Keratinocyte (primary cell): ENCODE results near the gene PCNX1. TPM values are rescaled to one million over a fixed set of nuclear protein-coding genes. Genes with fewer than 3 reads are reported as not detected.
A peak's percentile ranks its signal among the peaks of the same experiment; 100 is the strongest.

Experiments used
- DNase-seq: peaks from one replicate; pipeline ENCODE4 v3.0.0-alpha.2; 2011; ENCODE audit warnings: low read depth, missing footprints, low spot score
- FAIRE-seq: peaks from 2 replicates; lab custom pipeline; 2011; peaks lifted over from hg19 to GRCh38; lab: Jason Lieb, UNC
- H2AFZ ChIP-seq: 2 replicates; pipeline ENCODE4 v1.6.0; 2012; ENCODE audit warnings: low read length, control low read depth, inconsistent platforms; ENCODE audit not compliant: control insufficient read depth
- H3K27ac ChIP-seq: 2 replicates; pipeline ENCODE4 v1.5.1; 2011; ENCODE audit warnings: low read length; ENCODE audit not compliant: control insufficient read depth, insufficient read depth
- H3K27me3 ChIP-seq: 3 replicates; pipeline ENCODE4 v1.6.0; 2011; ENCODE audit warnings: low read length; ENCODE audit not compliant: control insufficient read depth, insufficient read depth; ENCODE audit errors: extremely low read depth
- H3K36me3 ChIP-seq, 2 experiments: 2 replicates in 1 of 2; 3 replicates in 1 of 2; pipeline ENCODE4 v1.5.1; 2011; ENCODE audit warnings: low read length in 2 of 2, mild to moderate bottlenecking in 1 of 2; ENCODE audit not compliant: control insufficient read depth in 2 of 2, insufficient read depth in 2 of 2; ENCODE audit errors: extremely low read depth in 1 of 2
- H3K4me1 ChIP-seq: 3 replicates; pipeline ENCODE4 v1.5.1; 2011; ENCODE audit warnings: low read length; ENCODE audit not compliant: control insufficient read depth, insufficient read depth; ENCODE audit errors: extremely low read depth
- H3K4me2 ChIP-seq: 3 replicates; pipeline ENCODE4 v1.6.0; 2011; ENCODE audit warnings: low read depth, low read length; ENCODE audit not compliant: control insufficient read depth, insufficient read depth; ENCODE audit errors: extremely low read depth
- H3K4me3 ChIP-seq, 3 experiments: fragments of 200-600 bp in 1 of 3; sonication (generic) in 1 of 3; 2 replicates in 2 of 3; 3 replicates in 1 of 3; pipeline ENCODE4 v1.5.1; 2011 to 2016; ENCODE audit warnings: low read length in 3 of 3, mild to moderate bottlenecking in 3 of 3, control low read depth in 2 of 3, inconsistent platforms in 1 of 3, low read depth in 1 of 3, mixed read lengths in 1 of 3, mixed run types in 1 of 3, moderate library complexity in 1 of 3; ENCODE audit not compliant: control insufficient read depth in 2 of 3, insufficient read depth in 2 of 3; ENCODE audit errors: extremely low read depth in 1 of 3
- H3K79me2 ChIP-seq: 2 replicates; pipeline ENCODE4 v1.6.0; 2012; ENCODE audit warnings: low read length; ENCODE audit not compliant: control insufficient read depth, insufficient read depth
- H3K9ac ChIP-seq: 3 replicates; pipeline ENCODE4 v1.6.0; 2011; ENCODE audit warnings: low read length; ENCODE audit not compliant: control insufficient read depth, insufficient read depth; ENCODE audit errors: extremely low read depth
- H3K9me1 ChIP-seq: 3 replicates; pipeline ENCODE4 v1.6.0; 2011; ENCODE audit warnings: low read length; ENCODE audit not compliant: control insufficient read depth, insufficient read depth; ENCODE audit errors: extremely low read depth
- H3K9me3 ChIP-seq: 2 replicates; pipeline ENCODE4 v1.5.1; 2012; ENCODE audit warnings: low read depth, low read length; ENCODE audit not compliant: control insufficient read depth
- H4K20me1 ChIP-seq: 3 replicates; pipeline ENCODE4 v1.6.0; 2011; ENCODE audit warnings: low read length; ENCODE audit not compliant: control insufficient read depth, insufficient read depth; ENCODE audit errors: extremely low read depth
- EZH2 ChIP-seq: IDR thresholded peaks from one replicate; pipeline ENCODE4 v1.6.1; 2012; ENCODE audit warnings: inconsistent platforms, mild to moderate bottlenecking, low read length, moderate library complexity
- dilution Hi-C: fragments of 300-500 bp; cut with MboI; formaldehyde crosslinking; loops from one replicate; pipeline ENCODE4 v1.7.0; 2020; ENCODE audit warnings: low sequenced_read_pairs; ENCODE audit not compliant: extremely low pct_ligation_motif_present
- polyA plus RNA-seq, 5 experiments: library from polyadenylated mRNA; depleted of rRNA in 3 of 5; stranded (reverse) in 3 of 5; stranded (forward) in 1 of 5; unstranded in 1 of 5; fragments of >200 nt; gene quantifications; 1 replicate in 1 of 5; 2 replicates in 3 of 5; 3 replicates in 1 of 5; pipeline versions ENCODE4 v1.2.1 to v1.2.3, GENCODE V29; 2011 to 2012; ENCODE audit warnings: missing spikeins in 2 of 5, low read depth in 1 of 5, low replicate concordance in 1 of 5
- TF ChIP-seq, protein P1 (sequence below), 3 experiments: IDR thresholded peaks in 1 of 3; conservative IDR thresholded peaks in 1 of 3; optimal IDR thresholded peaks in 1 of 3; 2 replicates in 2 of 3; 3 replicates in 1 of 3; pipeline versions ENCODE3 to v1.5.1; 2011; ENCODE audit warnings: low read length in 3 of 3, mild to moderate bottlenecking in 3 of 3, moderate library complexity in 2 of 3, control low read depth in 1 of 3, inconsistent platforms in 1 of 3; ENCODE audit not compliant: insufficient read depth in 2 of 3; ENCODE audit errors: extremely low read depth in 1 of 3

The PCNX1 gene
- polyA plus RNA-seq, 1 donor (not counting 4 experiments of a cell fraction or from before 2014, with no cell fraction given), result 39.8 TPM

DNA sequence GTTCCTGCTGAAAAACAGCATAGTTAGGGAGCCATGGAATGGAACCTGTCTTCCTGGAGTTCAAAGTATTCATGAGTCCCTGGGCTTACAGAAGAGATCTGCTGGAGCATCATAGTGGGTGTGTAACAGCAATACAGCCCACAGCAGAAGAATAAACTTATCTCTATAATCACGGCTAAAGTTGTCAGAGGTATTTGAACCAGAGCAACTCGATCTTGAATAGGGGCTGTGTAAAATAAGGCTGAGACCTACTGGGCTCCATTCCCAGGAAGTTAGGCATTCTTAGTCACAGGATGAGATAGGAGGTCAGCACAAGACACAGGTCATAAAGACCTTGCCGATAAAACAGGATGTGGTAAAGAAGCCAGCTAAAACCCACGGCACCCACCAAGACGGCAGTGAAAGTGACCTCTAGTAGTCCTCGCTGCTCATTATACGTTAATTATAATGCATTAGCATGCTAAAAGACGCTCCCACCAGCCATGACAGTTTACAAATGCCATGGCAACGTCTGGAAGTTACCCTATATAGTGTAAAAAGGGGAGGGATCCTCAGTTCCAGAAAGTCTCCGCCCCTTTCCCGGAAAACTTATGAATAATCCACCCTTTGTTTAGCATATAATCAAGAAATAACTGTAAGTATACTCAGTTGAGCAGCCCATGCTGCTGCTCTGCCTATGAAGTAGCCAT is 223.4 kb downstream of the PCNX1 start:
- Histone ChIP-seq H4K20me1 (no peaks in the 10 kb centered on the region), H3K9me3 (no peaks in the 10 kb centered on the region), H3K4me3 (no peak overlapping the region), H2AFZ (peak overlapping the region; percentile 40), H3K36me3 (no peaks in the 10 kb centered on the region), H3K27ac (no peak overlapping the region), H3K4me2 (peak overlapping the region; percentile 58), H3K27me3 (no peaks in the 10 kb centered on the region), H3K4me1 (peaks cover 13% of the 10 kb centered on the region), H3K79me2 (no peaks in the 10 kb centered on the region), H3K9ac (no peak overlapping the region), H3K9me1 (no peaks in the 10 kb centered on the region)
- DNase-seq (no peak), FAIRE-seq (no peak)
- no peak for TF ChIP-seq EZH2
- TF ChIP-seq, protein P1, sequence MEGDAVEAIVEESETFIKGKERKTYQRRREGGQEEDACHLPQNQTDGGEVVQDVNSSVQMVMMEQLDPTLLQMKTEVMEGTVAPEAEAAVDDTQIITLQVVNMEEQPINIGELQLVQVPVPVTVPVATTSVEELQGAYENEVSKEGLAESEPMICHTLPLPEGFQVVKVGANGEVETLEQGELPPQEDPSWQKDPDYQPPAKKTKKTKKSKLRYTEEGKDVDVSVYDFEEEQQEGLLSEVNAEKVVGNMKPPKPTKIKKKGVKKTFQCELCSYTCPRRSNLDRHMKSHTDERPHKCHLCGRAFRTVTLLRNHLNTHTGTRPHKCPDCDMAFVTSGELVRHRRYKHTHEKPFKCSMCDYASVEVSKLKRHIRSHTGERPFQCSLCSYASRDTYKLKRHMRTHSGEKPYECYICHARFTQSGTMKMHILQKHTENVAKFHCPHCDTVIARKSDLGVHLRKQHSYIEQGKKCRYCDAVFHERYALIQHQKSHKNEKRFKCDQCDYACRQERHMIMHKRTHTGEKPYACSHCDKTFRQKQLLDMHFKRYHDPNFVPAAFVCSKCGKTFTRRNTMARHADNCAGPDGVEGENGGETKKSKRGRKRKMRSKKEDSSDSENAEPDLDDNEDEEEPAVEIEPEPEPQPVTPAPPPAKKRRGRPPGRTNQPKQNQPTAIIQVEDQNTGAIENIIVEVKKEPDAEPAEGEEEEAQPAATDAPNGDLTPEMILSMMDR (optimal IDR thresholded peaks at IDR 0.05 in 1 of 3, IDR thresholded peaks at IDR 0.05 in 1 of 3, conservative IDR thresholded peaks at IDR 0.05 in 1 of 3; ENCODE audit: extremely low read depth in 1 of 3, insufficient read depth in 2 of 3, low read length in 3 of 3), result no peak
- dilution Hi-C loops, result no loop called here

DNA sequence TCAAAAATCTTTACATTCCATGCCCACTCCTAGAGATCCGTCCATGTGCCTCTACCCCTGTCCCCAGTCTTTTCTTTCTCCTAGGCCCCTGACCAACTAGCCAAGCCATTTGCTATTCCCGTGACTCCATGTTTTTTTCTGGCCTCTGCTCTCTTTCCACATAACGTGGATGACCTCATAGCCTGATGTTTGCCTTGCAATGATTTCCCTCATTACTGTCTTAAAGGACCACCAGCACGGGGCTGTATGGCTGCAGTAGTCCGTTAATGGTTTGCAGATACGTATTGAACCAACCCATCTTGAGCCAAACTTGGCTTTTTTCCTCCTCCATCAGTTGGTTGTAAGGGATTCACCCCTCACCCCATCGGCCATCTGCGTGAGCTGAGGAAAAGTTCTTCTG is 226.0 kb downstream of the PCNX1 start:
- Histone ChIP-seq H3K9ac (no peak overlapping the region), H3K79me2 (no peaks in the 10 kb centered on the region), H4K20me1 (no peaks in the 10 kb centered on the region), H3K36me3 (no peaks in the 10 kb centered on the region), H3K9me1 (no peaks in the 10 kb centered on the region), H3K4me2 (no peak overlapping the region), H3K4me1 (peaks cover 13% of the 10 kb centered on the region), H3K9me3 (no peaks in the 10 kb centered on the region), H3K27me3 (no peaks in the 10 kb centered on the region), H2AFZ (no peak overlapping the region), H3K27ac (no peak overlapping the region), H3K4me3 (no peak overlapping the region)
- DNase-seq (no peak), FAIRE-seq (no peak)
- dilution Hi-C loops, result no loop called here
- TF ChIP-seq, protein P1 (optimal IDR thresholded peaks at IDR 0.05 in 1 of 3, IDR thresholded peaks at IDR 0.05 in 1 of 3, conservative IDR thresholded peaks at IDR 0.05 in 1 of 3; ENCODE audit: extremely low read depth in 1 of 3, insufficient read depth in 2 of 3, low read length in 3 of 3), result no peak
- TF ChIP-seq EZH2, result no peak
